Measurements from ENCODE around the gene CEBPA.
"Not testable (repeated sequence)": the region's sequence is repeated elsewhere in the genome, so short reads cannot be mapped to it uniquely, and the experiment has no call there.

CEBPA gene

GRCh38 chr19:33324628-33325027, 22.3 kb upstream of the CEBPA start:
- no peak for DNase-seq

DNA sequence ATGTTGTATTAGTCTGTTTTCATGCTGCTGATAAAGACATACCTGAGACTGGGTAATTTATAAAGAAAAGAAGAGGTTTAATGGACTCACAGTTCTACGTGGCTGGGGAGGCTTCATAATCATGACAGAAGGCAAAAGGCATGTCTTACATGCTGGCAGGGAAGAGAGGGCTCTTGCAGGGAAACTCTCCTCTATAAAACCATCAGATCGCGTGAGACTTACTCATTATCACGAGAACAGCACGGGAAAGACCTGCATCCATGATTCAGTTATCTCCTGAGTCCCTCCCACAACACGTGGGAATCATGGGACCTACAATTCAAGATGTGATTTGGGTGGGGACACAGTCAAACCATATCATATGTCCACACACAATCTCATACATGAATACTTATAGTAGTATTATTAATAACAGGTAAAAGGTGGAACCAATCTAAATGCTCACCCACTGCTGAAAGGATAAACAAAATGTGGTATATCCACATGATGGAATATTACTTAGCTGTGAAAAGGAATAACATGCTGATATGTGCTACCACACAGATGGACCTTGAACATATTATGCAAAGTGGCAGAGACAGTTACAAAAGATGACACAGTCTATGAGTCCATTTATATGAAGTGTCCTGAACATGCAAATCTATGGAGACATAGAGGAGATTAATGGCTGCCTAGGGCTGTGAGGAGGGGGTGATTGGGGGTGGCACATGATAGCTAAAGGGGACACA, 20.9 kb upstream of the CEBPA start:
- DNase-seq, result no peak

- no peak for DNase-seq
These were observed 18.3 kb upstream of the CEBPA start for GRCh38 chr19:33320636-33321035.

DNA sequence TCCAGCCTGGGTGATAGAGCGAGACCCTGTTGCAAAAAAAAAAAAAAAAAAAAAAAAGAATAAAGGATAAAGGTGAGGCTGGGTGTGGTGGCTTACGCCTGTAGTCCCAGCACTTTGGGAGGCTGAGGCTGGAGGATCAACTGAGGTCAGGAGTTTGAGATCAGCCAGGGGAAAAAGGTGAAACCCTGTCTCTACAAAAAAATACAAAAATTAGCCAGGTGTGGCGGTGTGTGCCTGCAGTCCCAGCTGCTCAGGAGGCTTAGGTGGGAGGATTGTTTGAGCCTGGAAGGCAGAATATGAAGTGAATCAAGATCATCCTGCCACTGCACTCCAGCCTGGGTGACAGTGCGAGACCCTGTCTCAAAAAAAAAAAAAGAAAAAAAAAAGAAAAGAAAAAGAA, 15.7 kb upstream of the CEBPA start:
- not testable (repeated sequence) for DNase-seq

GRCh38 chr19:33317517-33317916, 15.2 kb upstream of the CEBPA start:
- no peak for DNase-seq

DNA sequence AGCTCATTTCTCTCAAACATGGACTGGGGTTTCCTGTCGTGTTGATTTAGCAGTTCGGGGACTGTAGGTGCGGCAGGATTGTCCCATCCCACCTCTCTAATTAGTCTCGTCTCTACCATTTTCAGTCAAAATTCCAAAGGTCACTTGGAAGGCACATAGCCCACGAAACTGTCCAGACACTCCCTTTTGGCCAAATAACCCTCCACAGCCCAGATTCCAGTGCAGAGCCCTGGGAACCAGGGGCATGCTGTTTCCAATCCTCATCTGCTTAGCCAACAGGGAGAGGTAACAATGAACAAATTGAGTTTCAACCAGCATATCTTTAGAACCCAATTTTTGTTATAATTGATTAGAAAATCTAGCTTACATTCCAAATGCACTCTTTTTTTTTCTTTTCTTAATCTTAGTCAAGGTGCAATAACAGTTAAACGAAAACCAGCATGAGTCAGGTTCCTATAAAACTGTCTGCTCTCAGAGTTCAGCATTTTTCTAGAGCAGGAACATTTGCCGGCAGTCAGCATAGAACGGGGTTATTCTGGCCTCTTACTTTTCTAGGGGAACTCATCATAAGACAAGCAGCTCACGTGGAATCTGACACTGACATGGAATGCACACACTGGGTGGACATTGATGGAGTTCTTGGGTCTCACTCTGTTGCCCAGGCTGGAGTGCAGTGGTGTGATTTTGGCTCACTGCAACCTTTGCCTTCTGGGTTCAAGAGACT, 14.4 kb upstream of the CEBPA start:
- DNase-seq, result no peak

- DNase-seq, result not testable (repeated sequence)
These were observed 10.5 kb upstream of the CEBPA start for GRCh38 chr19:33312808-33313207.

GRCh38 chr19:33312065-33312464, 9.7 kb upstream of the CEBPA start:
- no peak for DNase-seq

DNA sequence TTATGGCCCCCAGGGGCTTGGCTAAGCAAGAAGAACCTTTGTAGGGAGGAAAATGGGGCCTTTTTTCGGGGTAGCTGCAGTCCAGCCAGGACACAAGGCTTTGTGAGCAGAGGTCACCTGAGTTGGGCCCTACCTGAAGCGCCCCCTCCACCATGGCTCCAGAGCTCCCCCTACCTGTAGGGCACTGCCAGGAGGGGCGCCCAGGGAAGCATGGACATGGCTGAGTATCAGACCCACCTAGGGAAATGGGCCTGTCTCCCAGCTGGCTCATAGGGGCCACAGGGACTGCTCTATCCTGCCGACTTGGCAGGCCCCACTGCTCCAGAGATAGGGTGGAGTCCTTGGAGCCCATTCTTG, 9.0 kb upstream of the CEBPA start:
- DNase-seq, result no peak

DNA sequence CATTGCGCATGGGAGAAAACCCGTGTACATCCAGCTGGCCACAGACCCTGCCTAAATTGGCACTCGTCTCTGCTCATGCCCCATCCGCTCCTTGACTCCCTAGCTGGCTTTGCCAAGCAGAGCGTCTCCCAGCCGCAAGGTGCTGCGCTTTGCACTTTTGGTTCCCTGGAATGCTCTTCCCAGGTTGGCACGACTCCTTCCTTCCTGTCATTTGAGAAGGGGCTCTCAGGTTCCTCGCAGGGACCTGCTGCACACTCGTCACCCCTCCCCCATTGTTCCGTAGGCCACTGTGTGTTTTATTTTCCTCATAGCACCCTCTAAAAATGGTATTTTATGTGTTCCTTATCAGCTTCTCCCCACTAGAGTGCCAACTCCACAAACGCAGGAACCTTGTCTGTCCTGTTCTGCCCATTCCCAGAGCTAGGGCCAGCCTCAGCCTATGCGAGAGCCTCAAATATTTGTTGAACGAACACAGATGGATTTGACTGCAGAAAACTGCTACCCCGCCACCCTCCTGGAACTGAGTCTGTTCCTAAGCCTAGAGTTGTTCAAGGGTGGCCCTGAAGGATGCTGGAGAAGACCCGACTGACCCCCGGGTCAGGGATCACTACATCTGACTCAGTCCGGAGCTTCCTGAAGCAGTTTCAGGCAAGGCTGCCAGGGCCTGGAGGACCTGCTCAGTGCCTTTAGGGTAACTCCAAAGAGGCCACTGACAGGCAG, 8.4 kb upstream of the CEBPA start:
- no peak for DNase-seq

- DNase-seq, result no peak
These were observed 7.5 kb upstream of the CEBPA start for GRCh38 chr19:33309826-33310225.

- DNase-seq, result no peak
These were observed 4.8 kb upstream of the CEBPA start for GRCh38 chr19:33306853-33307792.

- no peak for DNase-seq
These were observed 3.9 kb upstream of the CEBPA start for GRCh38 chr19:33306191-33306590.

DNA sequence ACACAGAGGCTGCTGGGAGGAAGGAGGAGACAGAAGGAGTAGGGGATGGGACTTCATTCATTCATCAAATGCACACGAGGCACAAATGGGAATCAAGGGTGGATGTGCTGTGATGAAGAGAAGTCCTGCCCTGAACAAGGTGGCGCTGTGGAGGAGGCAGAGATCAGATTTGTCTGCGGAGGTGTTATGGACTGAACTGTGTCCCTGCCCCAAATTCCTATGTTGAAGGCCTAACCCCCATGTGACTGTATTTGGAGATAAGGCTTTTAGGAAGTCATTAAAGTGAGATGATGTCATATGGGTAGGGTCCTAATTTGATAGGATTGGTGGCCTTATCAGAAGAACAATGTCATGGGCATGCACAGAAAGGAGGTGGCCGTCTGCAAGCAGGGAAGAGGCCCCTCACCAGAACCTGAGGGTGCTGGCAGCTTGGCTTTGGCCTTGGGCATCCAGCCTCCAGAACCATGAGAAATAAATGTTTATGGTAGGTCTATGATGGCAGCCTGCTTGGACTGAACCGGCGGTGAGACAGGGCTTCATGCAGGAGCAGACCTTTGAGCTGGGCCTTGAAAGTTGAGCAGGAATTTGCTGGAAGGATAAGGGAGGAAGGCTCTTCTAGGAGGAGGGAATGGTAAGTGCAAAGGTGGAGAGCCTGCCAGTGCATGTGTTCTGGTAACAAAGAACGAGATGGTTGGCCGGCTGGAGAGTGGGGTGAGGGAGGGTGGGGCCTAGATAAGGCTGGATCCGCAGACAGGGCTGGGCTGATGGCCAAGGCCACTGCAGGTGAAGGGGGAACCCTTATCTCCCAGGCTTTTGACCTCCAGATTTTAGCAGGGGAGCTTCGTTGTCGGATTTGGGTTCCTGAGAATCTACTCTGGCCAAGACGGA, 2.7 kb upstream of the CEBPA start:
- DNase-seq, result no peak

- no peak for DNase-seq
These were observed 2.0 kb upstream of the CEBPA start for GRCh38 chr19:33304371-33304759.

DNA sequence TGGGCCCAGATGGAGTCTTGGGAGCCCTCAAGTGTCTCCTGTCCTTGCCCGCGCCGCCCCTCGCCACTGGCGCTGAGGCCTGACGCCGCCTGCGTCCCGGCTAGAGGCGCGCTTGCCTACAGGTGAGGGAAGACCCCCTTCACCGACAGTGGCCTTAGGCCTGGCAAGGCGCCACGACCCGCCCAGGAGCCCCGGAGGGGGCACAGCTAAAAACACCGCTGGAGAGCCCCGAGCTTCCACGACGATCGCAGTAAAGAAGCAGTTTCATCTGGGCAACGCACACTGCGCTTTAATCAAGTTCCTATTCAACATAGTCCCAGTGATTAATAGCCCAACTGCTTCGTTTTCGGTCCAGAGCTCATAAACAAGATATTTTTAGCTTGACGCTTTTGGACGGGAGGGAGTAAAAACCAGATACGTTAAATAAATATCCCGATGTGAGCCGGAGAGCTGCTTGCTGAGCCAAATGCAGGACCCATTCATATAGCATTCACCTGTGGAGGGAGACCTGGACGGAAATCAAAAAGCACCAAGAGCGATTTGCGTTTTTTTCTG, 1.5 kb upstream of the CEBPA start:
- DNase-seq, result no peak

DNA sequence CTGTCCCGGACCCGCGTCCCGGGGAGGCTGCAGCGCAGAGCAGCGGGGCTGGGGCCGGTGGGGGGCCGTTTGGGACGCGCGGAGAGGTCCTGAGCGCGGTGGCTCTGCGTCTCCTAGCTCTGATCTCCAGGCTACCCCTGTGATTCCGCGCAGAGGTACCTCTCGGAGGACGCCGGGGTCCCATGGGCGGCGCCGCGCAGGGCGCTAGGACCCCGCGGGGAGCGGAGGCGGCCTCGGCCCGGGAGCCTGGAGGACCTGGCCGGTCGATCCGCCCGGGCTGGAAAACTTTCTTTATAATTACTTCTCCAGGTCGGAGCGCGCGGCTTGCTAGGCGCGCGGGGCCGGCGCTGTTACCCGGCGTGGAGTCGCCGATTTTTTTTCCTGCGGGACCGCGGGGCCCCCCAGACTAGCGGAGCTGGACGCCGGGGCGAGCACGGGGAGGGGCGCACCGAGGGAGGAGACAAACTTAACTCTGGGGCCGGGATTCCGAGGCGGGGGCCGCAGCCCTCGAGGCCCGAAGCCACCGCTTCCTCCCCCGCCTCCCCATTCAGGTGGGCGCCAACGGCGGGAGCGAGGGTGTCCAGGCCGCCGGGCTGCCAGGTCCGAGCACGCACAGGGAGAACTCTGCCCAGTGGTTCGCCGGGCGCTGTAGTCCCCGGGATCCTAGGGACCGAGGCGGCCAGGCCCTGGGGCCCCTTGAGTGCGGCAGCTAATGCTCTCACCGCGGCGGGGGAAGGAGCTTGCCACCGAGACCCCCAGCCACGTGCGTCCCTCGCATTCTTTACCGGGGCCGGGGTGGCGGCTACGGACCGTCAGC, 848 bp upstream of the CEBPA start:
- DNase-seq, result no peak

DNA sequence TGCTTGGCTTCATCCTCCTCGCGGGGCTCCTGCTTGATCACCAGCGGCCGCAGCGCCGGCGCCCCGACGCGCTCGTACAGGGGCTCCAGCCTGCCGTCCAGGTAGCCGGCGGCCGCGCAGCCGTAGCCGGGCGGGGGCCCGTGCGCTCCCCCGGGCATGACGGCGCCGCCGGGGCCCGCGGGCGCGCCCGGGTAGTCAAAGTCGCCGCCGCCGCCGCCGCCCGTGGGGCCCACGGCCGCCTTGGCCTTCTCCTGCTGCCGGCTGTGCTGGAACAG, 497 bp downstream of the CEBPA start:
- DNase-seq, result no peak

- DNase-seq, result no peak
These were observed 1.0 kb downstream of the CEBPA start for GRCh38 chr19:33301144-33301899.

- no peak for DNase-seq
These were observed 1.5 kb downstream of the CEBPA start for GRCh38 chr19:33300894-33301143.

Measured in T-helper 9 cell (primary cell).